Left renal cortex interstitium (tissue), 4 donors: Measurements from ENCODE around the gene MEAF6. TPM values are rescaled to one million over a fixed set of nuclear protein-coding genes. Genes with fewer than 3 reads are reported as not detected.
A peak's percentile ranks its signal among the peaks of the same experiment; 100 is the strongest.

Source experiments
- DNase-seq, 4 donors: peaks; one replicate each; pipeline ENCODE4 v3.0.0-alpha.2; 2013; ENCODE audit warnings: low read depth in 4 of 4, low spot score in 2 of 4, missing footprints in 1 of 4
- polyA plus RNA-seq, 4 donors: library from polyadenylated mRNA; unstranded; fragments of 120-200 nt; gene quantifications; one replicate each; pipeline ENCODE4 v1.2.1, GENCODE V29; 2013; ENCODE audit not compliant: insufficient read length in 4 of 4

MEAF6 gene
- polyA plus RNA-seq, 4 donors = 93.4 to 97.9 (median 96.3) TPM

DNA sequence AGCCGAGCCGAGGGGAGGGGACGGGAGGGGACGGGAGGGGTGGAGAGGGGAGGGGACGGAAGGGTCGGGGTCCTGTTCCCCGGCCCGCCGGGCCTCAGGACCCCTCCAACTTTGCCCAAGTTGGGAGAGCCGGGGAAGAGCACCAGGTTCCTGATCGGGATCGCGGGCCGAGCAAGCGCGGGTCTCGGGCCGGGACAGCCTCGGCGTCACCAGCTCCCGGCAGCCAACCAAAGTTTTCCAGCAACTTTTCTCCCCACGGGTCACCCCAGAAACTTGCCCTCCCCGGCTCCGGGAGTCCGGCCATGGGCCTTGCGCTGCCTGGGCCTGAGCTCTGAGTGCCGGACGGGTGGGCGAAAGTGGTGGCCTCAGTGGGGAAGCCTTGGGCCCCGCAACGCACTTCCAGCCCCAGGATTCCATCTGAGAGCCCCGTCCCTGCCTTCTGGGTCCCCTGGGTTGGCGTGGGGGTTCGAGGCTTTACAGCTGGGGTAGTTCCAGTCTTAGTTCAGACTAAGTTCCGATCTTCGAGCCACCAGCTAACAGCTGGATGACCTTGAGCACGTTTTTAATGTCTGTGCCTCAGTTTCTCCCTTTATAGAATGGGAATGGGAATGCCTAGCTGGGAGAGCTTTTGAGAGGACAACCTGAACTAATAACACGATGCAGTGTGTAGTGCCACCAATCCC, 39.7 kb downstream of the MEAF6 start:
- DNase-seq = no peak

GRCh38 chr1:37474046-37474696, 40.4 kb downstream of the MEAF6 start, which contains the start of gene ZC3H12A:
Gene ZC3H12A, plus strand, starts transcription at chr1:37474580. Its CDS starts 917 bp downstream, at chr1:37475497.
- DNase-seq = peak; percentile 48 to 82 (median 64)

DNA sequence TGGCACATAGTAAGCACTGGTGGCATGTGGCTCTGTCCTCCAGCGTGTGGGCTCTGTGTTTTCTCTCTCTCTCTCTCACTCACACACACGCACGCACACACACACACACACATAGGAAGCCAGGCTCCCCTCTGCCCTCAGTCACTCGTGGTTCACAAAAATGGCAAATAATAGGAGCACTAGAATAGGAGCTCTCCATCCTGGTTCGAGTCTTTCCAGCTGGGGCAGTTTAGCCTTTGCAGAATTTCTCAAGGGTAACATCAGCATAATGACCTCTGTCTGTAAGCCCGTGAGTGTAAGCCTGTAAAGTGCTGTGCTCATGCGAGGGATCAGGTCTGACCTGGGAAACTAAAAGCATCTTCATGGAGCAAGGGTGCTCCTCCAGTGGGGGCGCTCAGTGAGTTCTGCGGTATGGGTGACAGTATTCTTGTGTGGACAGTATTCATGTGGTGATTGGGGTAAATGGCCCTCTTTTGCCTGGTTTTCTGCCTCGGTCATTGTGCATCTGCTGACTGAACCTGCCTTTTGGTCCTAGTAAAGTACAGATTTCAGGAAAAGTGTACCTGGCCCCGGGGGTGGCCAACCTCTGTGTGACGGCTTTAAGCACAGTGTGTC, 41.0 kb downstream of the MEAF6 start:
- no peak for DNase-seq

GRCh38 chr1:37472994-37473393, 41.6 kb downstream of the MEAF6 start:
- DNase-seq = no peak

GRCh38 chr1:37472281-37472680, 42.3 kb downstream of the MEAF6 start:
- DNase-seq = no peak

DNA sequence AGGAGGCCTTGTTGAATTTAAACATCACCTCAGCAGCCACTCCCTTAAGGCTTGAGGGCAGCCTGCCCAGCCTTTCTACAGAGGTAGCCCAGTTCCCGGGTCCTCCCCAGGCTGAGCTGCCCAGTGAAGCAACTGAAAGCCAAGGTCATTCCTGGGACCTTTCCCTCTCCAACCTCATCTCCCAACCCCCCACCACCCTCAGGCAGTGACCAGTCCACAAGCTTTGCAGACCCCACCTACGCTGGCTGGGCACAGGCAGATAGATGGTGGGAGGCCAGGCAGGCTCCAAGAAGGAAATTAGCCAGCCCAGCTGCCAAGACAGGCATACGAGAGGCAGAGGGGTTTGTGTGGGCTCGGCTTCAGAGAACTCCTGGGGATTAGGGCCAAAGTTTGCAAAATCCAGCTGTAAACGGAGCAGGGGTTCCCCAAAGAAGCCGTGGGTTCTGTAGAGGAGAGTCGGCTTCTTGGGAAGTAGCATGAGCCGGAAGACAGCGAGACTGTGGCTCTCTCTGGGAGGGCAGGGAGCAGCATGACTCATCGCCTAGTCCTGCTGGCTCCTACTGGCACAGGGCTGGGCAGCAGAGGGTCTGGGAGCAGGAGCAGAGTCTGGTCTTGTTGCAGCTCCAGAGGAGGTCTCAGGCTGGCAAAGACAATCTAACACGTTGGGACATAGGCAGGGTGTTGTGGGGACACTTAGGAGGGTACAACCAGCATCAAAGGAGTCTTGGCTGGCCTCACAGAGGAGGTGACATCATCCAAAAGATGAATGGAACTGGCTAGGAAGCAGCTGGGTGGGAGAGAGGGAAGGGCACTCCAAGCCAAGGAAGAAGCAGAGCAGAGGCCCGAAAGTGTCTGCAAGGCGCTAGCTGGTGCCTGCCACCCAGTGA, 43.0 kb downstream of the MEAF6 start:
- DNase-seq = no peak

DNA sequence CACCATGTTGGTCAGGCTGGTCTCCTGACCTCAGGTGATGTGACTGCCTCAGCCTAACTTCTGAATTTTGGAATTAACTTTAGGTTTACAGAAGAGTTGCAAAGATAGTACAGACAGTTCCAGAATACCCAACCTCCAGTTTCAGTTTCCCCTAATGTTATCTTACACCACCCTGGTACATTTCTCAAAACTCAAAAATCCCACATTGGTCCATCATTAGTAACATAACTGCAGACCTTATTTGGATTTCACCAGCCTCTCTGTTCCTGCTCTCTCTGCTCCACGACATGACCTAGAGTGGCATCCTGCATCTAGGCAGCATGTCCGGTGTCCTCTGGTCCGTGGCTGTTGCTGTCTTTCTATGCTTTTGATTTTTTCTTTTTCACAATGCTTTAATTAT, 45.2 kb downstream of the MEAF6 start:
- DNase-seq = no peak

DNA sequence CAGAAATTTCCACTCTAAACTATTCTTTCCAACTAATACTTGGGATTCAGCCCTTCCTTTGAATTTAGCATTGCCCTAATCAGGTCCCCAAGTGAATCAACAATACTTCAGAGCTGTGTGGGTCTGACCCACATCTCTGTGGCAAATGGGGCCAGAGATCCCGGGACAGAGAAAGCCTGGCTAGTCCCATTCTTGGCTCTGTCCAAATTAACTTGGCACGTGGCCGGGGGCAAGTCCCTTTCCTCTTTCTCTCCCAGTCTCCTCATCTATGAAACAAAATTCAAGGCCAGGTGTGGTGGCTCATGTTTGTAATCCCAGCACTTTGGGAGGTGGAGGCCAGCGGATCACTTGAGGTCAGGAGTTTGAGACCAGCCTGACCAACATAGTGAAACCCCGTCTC, 46.5 kb downstream of the MEAF6 start:
- DNase-seq = no peak

DNA sequence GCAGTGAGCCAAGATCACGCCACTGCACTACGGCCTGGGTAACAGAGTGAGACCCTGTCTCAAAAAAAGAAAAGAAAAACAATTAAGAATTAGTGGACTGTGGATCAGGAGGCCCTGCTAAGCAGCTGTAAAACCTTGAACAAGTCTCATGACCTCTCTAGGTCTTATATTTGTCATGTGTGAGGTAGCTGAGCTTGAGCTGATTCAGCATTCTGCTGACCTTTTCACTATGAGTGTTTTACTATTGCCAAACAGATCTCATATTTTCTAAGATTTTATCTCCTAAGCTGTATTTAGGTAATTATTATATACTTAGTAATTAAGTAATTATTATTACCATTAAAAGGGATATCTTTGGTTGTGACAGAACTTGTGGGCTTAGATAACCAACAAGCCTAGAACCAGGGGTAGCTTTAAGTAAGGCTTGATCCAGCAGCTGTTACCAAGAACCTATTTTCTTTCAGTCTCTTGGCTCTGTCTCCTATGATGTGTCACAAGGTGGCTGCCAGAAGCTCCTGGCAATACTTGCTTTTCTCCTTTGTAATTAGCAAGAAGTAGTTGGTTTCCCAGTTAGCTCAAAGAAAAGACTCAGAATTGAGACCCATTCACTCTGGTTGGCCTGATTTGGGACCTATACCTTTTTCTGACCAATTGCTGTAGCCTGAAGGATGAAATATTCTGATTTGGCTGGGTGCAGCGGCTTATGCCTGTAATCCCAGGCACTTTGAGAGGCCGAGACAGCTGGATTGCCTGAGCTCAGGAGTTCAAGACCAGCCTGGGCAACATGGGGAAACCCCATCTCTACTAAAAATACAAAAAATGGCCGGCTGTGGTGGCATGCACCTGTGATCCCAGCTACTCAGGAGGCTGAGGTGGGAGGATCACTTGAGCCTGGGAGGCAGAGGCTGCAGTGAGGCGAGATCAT, 48.7 kb downstream of the MEAF6 start:
- no peak for DNase-seq

DNA sequence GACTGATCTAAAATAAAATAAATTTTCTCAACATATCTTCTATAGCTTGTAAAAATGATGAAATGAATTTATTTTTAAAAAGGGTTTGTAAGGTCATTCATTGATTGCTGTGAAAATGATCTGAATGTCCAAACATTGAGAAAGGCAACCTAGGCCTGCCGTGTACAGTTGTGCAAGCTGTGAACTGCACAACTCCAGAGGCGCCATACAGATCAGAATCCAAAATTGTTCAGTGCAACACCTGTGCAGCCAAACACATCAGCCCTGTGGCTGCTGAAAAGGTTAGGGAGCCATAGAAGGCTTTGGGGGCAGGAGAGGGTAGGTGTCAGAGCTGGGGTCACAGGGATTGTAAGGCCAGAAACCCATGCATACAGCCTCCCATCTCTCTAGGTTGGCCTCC, 50.1 kb downstream of the MEAF6 start:
- no peak for DNase-seq

DNA sequence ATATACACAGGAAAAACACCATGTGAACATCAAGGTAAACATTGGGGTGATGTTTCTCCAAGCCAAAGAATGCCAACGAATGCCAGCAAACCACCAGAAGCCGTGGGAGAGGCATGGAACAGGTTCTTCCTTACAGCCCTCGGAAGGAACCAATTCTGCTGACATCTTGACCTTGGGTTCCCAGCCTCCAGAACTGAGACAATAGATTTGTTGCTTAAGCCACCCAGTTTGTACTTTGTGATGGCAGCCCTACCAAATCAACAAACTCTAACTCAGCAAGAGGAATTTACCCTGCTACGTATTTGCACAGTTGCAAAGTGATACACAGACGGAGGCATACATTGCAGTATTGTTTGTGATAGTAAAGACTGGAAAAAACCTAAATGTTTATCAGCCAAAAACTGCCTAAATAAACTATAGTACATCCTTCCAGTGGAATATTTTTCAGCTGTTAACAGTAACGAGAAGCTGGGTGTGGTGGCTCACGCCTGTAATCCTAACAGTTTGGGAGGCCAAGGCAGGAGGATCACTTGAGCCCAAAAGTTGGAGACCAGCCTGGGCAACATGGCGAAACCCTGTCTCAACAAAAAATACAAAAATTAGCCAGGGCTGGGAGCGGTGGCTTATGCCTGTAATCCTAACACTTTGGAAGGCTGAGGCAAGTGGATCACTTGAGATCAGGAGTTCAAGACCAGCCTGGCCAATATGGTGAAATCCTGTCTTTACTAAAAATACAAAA, 52.7 kb downstream of the MEAF6 start:
- no peak for DNase-seq

DNA sequence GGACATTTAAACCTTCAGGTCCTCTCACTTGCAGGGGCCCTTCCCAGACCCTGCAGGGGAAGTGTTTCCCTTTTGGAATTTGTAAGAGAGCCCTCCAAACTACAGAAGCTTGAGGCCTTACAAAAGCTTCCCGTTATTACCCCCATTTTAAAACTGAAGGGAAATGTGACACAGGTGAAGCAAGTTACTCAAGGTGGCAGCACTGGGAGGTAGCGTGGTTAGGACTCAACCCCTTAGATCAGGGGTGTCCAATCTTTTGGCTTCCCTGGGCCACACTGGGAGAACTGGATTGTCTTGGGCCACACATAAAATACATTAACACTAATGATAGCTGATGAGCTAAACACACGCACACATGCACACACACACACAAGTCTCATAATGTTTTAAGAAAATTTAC, 56.0 kb downstream of the MEAF6 start:
- no peak for DNase-seq

GRCh38 chr1:37456614-37457013, 58.0 kb downstream of the MEAF6 start:
- DNase-seq = no peak

DNA sequence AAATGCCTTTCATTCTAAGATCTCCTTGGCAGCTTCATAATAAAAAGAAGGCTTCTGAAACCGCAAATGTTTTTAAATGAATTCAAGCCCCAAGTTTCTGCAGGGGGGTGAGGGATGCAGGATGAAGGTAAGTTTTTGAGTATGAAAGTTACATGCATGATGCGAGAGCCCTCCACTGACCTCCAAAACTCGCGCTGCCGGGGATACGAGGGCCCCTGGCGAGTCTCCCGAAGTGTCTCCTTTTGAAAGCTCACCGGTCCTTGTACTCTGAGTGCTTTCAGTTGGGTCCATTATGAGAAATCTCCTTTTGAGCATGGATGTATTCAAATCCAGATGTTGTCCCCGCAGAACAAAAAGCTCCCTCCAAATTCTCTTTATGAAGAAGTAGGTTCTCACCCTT, 59.0 kb downstream of the MEAF6 start:
- DNase-seq = no peak

DNA sequence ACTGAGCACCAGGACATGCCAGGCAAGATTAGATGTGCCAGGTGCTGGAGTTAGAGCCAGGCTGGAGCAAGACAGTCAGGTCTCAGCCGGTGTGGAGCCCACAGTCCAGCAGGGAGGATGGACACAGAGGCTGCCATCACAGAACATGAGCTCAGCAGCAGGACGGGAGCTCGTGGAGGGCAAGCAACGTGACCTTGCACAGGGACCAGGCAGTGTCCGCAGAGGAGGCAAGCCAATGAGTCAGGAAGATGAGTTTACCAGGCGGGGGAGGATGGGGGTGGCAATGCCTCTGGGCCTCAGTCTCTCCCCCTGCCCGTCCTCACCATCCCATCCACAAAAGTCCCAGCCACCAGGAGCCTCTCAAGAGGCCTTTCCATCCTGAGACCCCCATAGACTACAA, 60.9 kb downstream of the MEAF6 start:
- DNase-seq = no peak

- no peak for DNase-seq
These were observed 62.1 kb downstream of the MEAF6 start for GRCh38 chr1:37452416-37452815.

- no peak for DNase-seq
These were observed 64.6 kb downstream of the MEAF6 start for GRCh38 chr1:37449936-37450335.

- DNase-seq = no peak
These were observed 65.7 kb downstream of the MEAF6 start for GRCh38 chr1:37448691-37449417.

DNA sequence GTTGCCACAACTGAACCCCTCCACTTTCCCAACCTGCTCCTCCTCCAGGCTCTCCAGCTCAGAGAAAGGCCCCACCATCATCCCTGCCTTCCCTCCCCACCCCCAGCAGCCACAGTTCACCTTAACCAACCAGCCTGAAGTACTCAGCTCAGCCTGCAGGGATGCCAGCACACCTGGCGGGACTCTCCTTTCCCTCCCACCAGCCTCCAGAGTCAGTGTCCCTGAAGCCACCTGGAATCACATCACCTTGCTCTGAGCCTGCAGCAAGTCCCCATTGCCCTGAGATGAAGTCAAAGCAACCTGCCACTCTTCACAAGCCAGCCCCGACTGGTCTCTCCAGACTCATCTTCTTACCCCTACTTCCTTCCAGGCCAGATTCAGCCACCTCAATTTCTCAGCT, 66.4 kb downstream of the MEAF6 start:
- DNase-seq = no peak
